Right kidney (tissue), 1 donor: ENCODE results near the gene PDSS2.
A peak's percentile ranks its signal among the peaks of the same experiment; 100 is the strongest.
"Not testable (repeated sequence)": the region's sequence is repeated elsewhere in the genome, so short reads cannot be mapped to it uniquely, and the experiment has no call there.

ENCODE experiments used
- DNase-seq: peaks from one replicate; pipeline ENCODE4 v3.0.0-alpha.2; 2016

Gene PDSS2

GRCh38 chr6:107217248-107217647 lies 242.1 kb downstream of the PDSS2 start:
- no peak for DNase-seq

GRCh38 chr6:107216197-107216933 lies 243.0 kb downstream of the PDSS2 start:
- no peak for DNase-seq

- no peak for DNase-seq
These were observed 244.0 kb downstream of the PDSS2 start for GRCh38 chr6:107215334-107215733.

GRCh38 chr6:107214655-107215054 lies 244.7 kb downstream of the PDSS2 start:
- no peak for DNase-seq

GRCh38 chr6:107209406-107210305 lies 249.7 kb downstream of the PDSS2 start:
- DNase-seq: no peak

GRCh38 chr6:107207251-107207873 lies 252.0 kb downstream of the PDSS2 start:
- DNase-seq: no peak

- DNase-seq: no peak
These were observed 254.0 kb downstream of the PDSS2 start for GRCh38 chr6:107205058-107205998.

GRCh38 chr6:107202876-107203468 lies 256.4 kb downstream of the PDSS2 start:
- no peak for DNase-seq

GRCh38 chr6:107198631-107199416 lies 260.5 kb downstream of the PDSS2 start:
- no peak for DNase-seq

GRCh38 chr6:107196152-107196551 lies 263.2 kb downstream of the PDSS2 start:
- DNase-seq: no peak

GRCh38 chr6:107194723-107195122 lies 264.6 kb downstream of the PDSS2 start:
- not testable (repeated sequence) for DNase-seq

GRCh38 chr6:107192830-107193229 lies 266.5 kb downstream of the PDSS2 start:
- DNase-seq: no peak

GRCh38 chr6:107187630-107188029 lies 271.7 kb downstream of the PDSS2 start:
- DNase-seq: no peak

- DNase-seq: no peak
These were observed 273.3 kb downstream of the PDSS2 start for GRCh38 chr6:107186047-107186446.

- peak; percentile 29 for DNase-seq
These were observed 273.9 kb downstream of the PDSS2 start for GRCh38 chr6:107185391-107185970.

GRCh38 chr6:107184435-107184834 lies 274.9 kb downstream of the PDSS2 start:
- DNase-seq: no peak

- DNase-seq: no peak
These were observed 279.3 kb downstream of the PDSS2 start for GRCh38 chr6:107180099-107180498.

GRCh38 chr6:107179004-107179403 lies 280.4 kb downstream of the PDSS2 start:
- no peak for DNase-seq

GRCh38 chr6:107173779-107174178 lies 285.6 kb downstream of the PDSS2 start:
- no peak for DNase-seq

GRCh38 chr6:107171513-107171912 lies 287.9 kb downstream of the PDSS2 start:
- DNase-seq: no peak
